Stimulated activated CD8-positive, alpha-beta memory T cell treated with anti-CD3 and anti-CD28 coated beads, Interleukin-4, amount 100 ng/mL, for 1 hour (primary cell): ENCODE measurements around the gene FNDC4.
"Not testable (repeated sequence)": the region's sequence is repeated elsewhere in the genome, so short reads cannot be mapped to it uniquely, and the experiment has no call there.

Experiments
- DNase-seq, 2 donors: peaks; one replicate each; pipeline ENCODE4 v3.0.0-alpha.2; 2020; ENCODE audit warnings: low read depth in 2 of 2, low spot score in 1 of 2

FNDC4 gene, protein sequence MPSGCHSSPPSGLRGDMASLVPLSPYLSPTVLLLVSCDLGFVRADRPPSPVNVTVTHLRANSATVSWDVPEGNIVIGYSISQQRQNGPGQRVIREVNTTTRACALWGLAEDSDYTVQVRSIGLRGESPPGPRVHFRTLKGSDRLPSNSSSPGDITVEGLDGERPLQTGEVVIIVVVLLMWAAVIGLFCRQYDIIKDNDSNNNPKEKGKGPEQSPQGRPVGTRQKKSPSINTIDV

DNA sequence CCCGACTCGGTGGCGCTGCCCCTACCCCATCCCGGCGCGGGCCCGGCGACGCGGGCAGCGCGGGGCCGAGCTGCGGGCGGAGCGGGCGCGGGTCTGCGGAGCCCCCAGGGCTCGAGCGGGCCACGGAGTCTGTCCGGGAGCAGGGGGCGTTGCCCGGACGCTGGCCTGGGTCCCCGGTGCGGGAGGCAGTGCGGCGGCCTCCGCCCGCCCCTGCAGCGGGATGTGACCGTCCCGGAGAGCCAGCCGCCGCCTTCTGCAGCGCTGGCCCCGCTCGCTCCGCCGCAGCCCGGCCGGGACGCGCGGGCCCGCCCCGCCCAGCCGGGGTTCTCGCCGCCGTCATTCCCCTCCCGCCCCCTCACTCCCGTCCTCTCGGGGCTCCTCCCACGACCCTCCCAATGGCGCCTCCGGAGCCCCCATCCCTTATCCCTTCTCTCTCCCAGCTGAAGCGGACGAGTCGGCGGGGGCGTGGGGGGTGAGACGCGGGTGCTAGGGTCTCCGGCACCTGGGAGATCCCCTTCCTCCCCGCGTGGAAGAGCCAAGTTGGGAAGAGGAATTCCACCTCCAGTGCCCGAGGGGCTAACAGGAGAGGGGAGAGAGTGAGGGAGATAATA is at the start of gene FNDC4:
Gene FNDC4 (minus strand): TSS at position 257 of the 611 bp plus-strand sequence. CDS start 521 bp downstream, outside the sequence.
- no peak for DNase-seq

DNA sequence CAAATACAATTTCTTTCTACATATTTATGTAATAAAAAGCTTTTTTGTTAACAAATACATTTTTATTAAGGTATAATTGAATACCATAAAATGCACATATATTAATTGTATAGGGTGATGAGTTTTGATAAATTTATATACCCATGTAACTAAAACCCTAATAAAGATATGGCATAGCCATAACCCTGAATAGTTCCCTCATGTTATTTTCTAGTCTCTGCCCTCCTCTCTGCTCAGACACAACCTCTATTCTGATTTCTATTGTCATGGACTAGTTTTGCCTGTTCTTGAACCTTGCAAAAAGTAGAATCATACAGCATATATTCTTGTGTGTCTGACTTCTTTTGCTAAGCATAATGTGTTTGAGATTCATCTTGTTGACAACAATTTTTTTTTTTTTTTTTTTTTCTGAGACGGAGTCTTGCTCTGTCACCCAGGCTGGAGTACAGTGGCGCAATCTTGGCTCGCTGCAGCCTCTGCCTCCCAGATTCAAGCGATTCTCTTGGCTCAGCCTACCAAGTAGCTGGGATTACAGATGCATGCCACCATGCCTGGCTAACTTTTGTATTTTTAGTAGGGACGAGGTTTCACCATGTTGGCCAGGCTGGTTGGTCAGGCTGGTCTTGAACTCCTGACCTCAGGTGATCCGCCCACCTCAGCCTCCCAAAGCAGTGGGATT is 49.3 kb upstream of the FNDC4 start:
- no peak for DNase-seq

DNA sequence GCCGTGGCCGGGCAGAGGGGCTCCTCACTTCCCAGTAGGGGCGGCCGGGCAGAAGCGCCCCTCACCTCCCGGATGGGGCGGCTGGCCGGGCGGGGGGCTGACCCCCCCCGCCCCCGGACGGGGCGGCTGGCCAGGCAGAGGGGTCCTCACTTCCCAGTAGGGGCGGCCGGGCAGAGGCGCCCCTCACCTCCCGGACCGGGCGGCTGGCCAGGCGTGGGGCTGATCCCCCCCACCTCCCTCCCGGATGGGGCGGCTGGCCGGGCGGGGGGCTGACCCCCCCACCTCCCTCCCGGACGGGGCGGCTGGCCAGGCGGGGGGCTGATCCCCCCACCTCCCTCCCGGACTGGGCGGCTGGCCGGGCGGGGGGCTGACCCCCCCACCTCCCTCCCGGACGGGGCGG is 44.6 kb upstream of the FNDC4 start:
- DNase-seq, result not testable (repeated sequence)

DNA sequence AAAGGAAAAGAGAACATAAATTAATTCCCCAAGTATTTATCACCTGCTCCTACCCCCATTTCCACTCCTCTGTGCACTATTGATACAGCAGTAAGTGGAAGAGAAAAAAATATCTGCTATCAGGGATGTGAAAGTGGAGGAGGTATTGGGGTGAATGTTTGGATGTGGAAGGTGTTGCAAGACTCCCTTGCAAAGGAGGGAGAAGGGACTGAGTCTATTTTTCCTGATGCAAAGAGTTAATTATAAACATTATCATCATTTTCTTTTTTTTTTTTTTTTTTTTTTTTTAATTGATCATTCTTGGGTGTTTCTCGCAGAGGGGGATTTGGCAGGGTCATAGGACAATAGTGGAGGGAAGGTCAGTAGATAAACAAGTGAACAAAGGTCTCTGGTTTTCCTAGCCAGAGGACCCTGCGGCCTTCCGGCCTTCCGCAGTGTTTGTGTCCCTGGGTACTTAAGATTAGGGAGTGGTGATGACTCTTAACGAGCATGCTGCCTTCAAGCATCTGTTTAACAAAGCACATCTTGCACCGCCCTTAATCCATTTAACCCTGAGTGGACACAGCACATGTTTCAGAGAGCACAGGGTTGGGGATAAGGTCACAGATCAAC is 43.9 kb upstream of the FNDC4 start:
- not testable (repeated sequence) for DNase-seq

DNA sequence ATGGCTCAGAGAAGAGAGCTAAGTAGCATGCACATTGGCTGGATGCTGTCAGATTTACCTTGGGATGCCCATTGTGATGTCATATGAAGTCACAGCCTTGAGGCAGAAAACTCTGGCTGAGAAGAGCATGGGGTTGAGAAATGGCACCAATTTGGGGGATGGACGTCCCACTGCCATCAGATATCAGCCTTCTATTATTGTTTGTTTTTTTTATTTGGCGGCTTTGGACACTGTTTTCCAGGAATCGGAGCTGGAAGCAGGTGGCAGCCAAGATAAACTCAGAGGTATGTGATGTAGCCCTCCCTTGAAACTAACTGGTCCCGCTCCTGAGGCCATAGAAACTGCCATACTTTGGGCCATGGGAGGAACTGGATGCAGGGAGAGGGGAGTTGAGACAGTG is 42.3 kb upstream of the FNDC4 start:
- no peak for DNase-seq

DNA sequence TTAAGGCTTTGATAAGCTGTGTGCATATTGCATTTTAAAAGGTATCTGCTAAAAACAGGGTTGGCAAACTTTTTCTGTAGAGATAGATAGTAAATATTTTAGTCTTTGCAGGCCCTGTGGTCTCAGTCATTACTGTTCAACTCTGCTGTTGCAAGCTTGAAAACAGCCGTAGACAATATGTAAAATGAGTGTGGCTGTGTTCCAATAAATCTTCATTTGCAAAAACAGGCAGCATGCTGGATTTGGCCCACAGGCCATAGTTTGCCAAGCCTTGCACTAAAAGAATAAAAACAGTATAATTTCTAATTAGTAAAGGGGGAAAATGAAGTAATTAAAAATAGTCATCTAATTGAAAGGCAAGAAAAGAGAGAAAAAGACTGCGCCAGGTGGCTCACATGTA is 37.0 kb upstream of the FNDC4 start:
- DNase-seq, result no peak

DNA sequence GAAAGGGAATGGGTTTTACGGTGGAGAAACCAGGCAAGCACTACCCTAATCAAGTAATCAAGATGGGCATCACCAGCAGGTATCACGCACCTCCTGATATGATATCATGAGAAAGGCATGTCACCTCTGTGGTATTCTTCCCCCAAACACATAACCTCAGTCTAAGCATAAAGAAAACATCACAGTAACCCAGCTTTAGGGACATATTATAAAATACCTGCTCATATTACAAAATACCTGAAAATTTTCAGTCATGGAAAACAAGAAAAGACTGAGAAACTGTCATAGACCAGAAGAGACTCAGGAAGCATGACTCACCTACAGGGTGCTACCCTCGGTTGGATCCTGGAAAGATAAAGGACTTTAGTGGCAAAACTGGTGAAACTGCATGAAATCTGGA is 32.2 kb upstream of the FNDC4 start:
- no peak for DNase-seq

DNA sequence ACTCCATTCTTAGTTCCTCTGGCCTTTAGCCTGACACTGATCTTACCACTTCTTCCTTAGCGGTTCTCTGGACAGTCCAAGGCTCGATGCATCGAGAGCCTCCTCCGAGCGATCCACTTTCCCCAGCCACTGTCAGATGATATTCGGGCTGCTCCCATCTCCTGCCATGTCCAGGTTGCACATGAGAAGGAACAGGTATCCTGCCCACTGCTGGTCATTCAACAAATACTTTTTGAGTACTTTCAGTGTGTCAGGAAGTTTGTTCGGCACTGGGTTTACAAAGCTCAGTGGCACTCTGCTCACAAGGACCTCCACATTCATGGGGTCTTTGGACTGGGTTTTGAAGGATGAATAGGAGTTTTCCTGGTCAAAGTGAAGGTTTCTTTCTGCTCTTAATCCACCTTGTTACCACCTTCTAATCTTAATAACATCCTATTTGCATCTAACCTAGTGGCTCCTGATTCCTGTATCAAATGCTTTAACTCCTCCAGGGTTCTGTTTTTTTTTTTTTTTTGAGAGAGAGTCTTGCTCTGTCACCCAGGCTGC is 27.5 kb upstream of the FNDC4 start:
- DNase-seq, result no peak

DNA sequence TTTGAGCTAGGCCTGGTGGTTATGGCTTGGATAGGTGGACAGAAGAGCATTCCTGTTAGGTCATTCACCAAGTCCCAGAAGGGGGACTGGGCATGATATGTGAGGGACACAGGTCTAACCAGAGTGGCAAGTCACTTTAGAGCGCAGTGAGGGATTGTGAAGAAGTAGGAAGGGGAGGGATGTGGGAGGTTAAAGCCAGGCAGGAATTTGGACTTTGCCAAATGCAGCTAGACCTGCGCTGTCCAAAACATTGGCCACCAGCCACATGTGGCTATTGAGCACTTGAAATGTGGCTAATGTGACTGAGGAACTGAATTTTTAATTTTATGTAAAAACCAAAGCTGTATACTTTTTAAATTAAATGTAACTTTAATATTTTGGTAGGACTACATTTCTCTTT is 25.3 kb upstream of the FNDC4 start:
- no peak for DNase-seq

DNA sequence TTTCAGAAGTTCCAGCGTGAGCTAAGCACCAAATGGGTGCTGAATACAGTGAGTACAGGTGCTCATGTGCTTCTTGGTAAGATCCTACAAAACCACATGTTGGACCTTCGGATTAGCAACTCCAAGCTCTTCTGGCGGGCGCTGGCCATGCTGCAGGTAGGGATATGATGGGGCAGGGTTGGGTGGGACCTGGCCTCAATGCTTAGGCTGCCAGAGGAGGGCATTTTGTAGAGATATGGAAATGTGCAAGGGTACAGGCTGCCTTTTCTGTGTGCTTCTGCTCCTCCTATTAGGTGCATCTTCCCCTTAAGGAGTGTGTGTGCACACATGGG is 23.7 kb upstream of the FNDC4 start:
- DNase-seq, result no peak

DNA sequence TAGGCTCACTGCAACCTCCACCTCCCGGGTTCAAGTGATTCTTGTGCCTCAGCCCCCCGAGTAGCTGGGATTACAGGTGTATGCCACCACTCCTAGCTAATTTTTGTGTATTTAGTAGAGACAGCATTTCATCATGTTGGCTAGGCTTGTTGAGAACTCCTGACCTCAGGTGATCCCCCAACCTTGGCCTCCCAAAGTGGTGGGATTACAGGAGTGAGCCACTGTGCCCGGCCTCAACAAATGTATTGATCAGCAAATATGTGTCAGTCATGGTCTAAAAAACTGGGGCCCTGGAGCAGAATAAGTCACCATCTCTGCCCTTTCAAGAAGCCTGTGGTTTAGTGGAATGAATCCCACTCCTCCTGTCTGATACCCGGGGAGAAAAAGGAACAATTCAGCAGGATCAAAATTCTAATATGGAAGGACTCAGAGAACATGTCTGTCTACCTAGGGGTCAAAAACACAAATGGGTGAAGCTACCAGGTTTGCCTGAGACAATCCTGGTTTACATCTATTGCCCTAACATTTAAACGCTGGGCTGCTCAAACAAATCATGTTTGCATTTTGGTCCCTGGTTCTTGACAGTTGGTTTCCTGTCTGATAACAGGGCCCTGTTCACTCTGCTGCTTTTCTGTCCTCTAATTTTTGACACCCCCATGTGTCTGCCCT is 23.2 kb upstream of the FNDC4 start:
- no peak for DNase-seq

DNA sequence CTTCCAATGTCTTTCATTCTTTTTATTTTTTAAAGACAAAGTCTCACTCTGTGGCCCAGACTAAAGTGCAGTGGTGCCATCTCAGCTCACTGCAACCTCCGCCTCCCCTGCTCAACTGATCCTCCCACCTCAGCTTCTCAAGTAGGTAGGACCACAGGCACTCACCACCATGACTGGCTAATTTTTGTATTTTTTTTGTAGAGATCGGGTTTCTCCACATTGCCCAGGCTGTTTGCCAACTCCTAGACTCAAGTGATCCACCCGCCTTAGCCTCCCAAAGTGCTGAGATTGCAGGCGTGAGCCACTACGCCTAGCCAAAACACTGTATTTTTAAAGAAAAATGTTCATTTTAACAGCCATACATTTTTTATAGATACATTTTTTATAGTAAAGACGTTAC is 14.3 kb upstream of the FNDC4 start:
- DNase-seq, result no peak

DNA sequence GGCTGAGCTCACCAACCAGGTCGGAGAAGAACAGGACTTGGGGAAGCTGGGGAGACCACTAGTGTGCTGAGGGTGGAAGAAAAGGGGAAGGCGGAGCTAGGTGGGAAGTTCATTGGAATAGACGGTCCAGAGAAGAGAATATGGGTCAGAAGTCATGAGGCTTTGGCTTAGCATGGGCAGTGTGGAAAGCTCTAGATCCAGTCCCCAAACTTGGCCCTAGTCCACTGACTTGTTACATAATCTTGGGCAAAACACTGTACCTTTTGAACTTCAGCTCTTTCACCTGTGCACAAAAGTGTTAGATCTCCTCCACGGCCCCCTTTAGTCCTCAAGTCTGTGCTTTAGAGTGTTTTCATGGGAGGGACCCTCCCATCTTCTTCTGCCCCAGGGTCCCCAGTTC is 12.3 kb upstream of the FNDC4 start:
- no peak for DNase-seq

DNA sequence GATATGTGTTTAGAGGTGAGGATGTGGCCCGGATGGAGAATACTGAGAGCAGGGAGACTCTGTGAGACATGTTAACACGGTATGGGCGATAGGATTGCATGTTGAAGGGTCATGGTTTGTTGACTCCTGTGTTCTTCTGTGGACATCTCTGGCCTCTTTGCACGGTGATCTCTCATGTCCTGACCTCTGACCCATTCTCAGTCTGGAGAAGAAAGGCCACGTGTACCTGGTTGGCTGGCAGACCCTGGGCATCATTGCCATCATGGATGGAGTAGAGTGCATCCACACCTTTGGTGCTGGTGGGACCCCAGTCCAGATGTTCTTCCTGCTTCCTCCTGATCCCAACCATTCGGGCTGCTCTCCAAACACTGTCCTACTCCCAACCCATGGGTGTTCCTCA is 11.6 kb upstream of the FNDC4 start:
- no peak for DNase-seq

DNA sequence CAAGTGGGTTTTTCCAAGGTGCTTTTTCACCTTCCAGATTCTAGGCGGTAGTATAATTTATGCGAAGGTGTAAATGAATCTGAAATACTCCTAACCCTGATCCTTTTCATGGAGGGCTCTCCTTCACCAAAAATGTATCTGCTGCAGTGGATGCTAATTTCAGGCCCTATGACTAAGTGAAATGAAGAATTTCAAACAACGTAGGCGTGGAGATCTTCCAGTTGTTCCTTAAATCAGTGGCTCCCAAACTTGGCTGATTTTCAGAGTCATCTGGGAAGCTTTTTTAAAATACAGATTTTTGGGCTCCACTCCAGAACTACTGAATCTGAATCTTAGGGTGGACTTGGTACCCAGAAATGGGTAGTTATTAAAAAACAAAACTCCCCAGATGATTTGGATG is 7.1 kb upstream of the FNDC4 start:
- DNase-seq, result no peak

DNA sequence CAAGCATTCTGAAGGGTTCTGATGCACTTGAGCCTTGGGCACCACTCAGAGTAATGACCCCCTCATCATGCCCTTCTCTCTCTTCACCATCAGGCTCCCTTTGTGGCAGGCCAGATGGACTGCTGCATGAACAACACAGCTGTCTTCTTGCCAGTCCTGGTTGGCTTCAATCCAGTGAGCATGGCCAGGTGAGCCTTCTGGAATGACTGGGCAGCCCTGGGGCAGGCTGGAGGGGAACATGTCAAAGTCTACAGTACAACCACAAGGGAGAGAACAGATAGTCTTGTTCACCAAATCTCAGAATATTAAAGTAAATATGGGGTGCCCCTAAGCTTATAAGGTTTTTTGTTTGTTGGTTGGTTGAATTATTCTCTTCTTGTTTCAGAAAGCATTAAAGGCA is 6.0 kb upstream of the FNDC4 start:
- no peak for DNase-seq

DNA sequence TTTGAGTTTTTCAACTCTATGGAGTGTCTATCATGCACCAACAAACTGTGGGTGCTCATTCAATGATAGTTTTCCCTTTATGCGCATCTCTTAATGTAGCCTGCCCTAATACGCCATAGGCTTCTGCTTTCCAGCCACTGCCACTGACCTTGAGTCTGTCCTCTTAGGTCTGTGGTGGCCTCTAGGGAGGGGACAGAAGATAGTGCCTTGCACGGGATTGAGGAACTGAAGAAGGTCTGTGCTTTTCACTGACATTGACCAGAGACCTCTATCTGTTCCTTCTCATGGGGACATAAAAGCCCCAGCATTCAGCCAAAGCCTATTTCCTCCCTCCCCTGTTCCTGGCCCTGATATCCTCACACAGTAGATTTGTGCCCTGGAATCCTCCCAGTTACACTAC is 4.0 kb upstream of the FNDC4 start:
- no peak for DNase-seq

DNA sequence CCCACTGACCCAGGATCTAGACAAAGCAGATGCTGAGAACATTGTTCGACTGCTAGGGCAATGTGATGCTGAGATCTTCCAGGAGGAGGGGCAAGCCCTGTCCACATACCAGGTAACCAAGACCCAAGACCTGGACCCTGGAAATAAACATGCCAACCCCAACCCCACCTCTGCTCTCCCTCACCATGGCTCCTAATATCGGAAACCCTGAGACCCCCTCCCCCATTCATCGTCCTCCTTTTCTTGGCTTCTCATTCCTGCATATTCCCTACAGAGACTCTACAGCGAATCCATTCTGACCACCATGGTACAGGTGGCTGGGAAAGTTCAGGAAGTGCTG is 2.3 kb upstream of the FNDC4 start:
- no peak for DNase-seq

DNA sequence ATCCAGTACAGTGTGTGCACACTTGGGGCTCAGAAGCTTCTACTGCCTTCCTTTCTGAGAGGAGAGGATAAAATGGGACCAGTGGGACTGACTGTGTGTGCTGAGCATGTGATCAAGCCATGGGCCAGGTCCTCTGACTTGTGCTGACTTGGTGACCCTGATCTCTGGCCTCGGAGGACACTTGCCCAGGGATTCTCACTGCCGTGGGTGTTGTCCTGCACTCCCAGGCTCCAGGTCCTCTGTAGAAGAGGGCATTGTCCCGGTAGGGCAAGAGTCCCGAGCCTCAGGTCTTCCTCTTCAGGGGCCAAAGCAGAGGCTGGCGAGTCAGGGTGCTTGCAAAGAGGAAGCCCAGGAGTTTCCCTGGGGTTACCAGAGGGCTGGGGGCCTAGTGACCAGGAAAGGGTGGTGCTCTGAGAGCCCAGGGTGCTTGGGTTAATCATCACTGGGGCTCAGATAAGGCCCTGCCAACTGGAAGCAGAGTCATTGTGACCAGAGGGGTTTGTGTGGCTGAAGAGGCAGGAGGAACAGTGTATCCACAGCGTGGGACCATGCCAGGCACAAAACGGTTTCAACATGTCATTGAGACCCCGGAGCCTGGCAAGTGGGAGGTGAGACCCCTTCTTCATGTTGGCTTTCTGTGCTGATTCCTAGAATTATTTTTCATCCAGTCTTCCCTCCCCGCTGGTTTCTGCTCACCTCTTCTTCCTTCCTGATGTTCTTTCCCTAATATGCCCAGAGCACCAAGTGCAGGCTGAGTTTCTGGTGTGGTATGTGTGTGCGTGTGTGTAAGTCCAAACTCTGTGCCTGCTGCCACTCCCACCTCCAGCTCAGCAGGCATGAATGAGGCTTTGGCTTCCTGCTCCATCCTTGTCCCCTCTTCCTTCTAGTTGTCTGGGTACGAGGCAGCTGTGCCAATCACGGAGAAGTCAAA is 1.6 kb upstream of the FNDC4 start, which contains the start of gene GCKR:
Gene GCKR (plus strand): TSS at position 483 of the 931 bp plus-strand sequence. CDS start 66 bp downstream, at position 549.
- no peak for DNase-seq

DNA sequence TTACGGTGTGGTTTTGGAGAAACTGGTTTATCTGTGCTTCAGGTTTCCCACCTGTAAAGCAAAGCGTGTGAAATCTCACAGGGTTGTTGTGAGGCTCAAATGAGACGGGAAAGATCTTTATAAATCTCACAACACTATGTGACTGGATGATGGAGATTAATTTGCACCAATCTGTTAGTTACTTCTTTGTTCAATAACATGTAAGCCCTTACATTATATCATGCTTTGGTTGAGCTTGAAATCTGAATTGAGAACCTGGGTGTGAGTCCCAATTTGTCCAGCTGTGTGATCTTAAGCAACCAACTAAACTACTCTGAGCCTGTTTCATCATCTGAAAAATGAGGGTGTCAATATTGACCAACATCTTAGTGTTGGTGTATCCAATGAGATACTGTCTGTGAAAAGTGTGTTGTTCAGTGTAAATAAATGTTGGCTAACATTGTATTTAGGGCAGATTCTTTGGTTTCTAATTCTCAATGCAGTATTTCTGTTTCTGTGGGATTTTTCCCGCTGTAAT is 898 bp upstream of the FNDC4 start:
- DNase-seq, result no peak
